A549 (cell line): ENCODE results near the gene SETD1B. TPM values are rescaled to one million over a fixed set of nuclear protein-coding genes. Genes with fewer than 3 reads are reported as not detected.

ENCODE experiments used
- ATAC-seq, 2 experiments: fragments of 200-7000 bp in 1 of 2; fragments of >200 bp in 1 of 2; cut with Nextera tagmentation in 1 of 2; cut with Tn5 transposase in 1 of 2; 3 replicates each; pipeline versions ENCODE4 v1.8.0 to v1.9.1; 2018 to 2020; ENCODE audit warnings: mild to moderate bottlenecking in 1 of 2, moderate library complexity in 1 of 2
- CTCF ChIA-PET: fragments of 300-600 bp; sonication (Branson Sonifier 250); formaldehyde crosslinking; extraction: SDS; loops from one replicate; lab custom pipeline; 2021; ENCODE audit warnings: antibody characterized with exemption, inconsistent platforms; lab: Yijun Ruan, JAX
- POLR2A ChIA-PET: fragments of 350-600 bp; formaldehyde crosslinking; extraction: SDS; loops from one replicate; lab custom pipeline; 2021; ENCODE audit warnings: antibody characterized with exemption, inconsistent platforms; lab: Yijun Ruan, JAX
- DNase-seq, 2 experiments: peaks; one replicate each; pipeline versions ENCODE4 v3.0.0 to v3.0.0-alpha.2; 2011 to 2016; ENCODE audit warnings: low read depth in 1 of 2, low spot score in 1 of 2
- FAIRE-seq: peaks from 2 replicates; lab custom pipeline; 2011; peaks lifted over from hg19 to GRCh38; lab: Jason Lieb, UNC
- H3K27ac ChIP-seq, 2 experiments: fragments of >200 bp; sonication (Bioruptor Twin); formaldehyde crosslinking; 3 replicates each; pipeline ENCODE4 v1.5.1; 2016 to 2017
- H3K4me1 ChIP-seq: fragments of >200 bp; sonication (Bioruptor Twin); formaldehyde crosslinking; 3 replicates; pipeline ENCODE4 v1.6.1; 2016
- H3K4me2 ChIP-seq: fragments of >200 bp; sonication (Bioruptor Twin); formaldehyde crosslinking; 3 replicates; pipeline ENCODE4 v1.6.1; 2016
- H3K4me3 ChIP-seq: fragments of >200 bp; sonication (Bioruptor Twin); formaldehyde crosslinking; 3 replicates; pipeline ENCODE4 v1.5.1; 2016
- H3K9me3 ChIP-seq: fragments of >200 bp; sonication (Bioruptor Twin); formaldehyde crosslinking; 3 replicates; pipeline ENCODE4 v1.6.1; 2016
- CEBPB ChIP-seq, 2 experiments: fragments of >200 bp in 1 of 2; sonication (Bioruptor Twin) in 1 of 2; formaldehyde crosslinking in 1 of 2; IDR thresholded peaks; 2 replicates each; pipeline ENCODE4 v1.6.1; 2012 to 2016
- CHD2 ChIP-seq: fragments of 150-350 bp; IDR thresholded peaks from 2 replicates; pipeline ENCODE4 v1.6.1; 2014; ENCODE audit warnings: low read length; ENCODE audit not compliant: partially characterized antibody
- E2F6 ChIP-seq: IDR thresholded peaks from 2 replicates; pipeline ENCODE4 v1.6.1; 2012; ENCODE audit warnings: low read depth, borderline replicate concordance
- EHMT2 ChIP-seq: fragments of 200-600 bp; sonication (generic); IDR thresholded peaks from 2 replicates; pipeline ENCODE4 v1.6.1; 2016; ENCODE audit warnings: antibody characterized with exemption, low read depth, mild to moderate bottlenecking, moderate library complexity
- EP300 ChIP-seq, 2 experiments: fragments of >200 bp; sonication (Bioruptor Twin); formaldehyde crosslinking; IDR thresholded peaks; 2 replicates in 1 of 2; 3 replicates in 1 of 2; pipeline ENCODE4 v1.6.1; 2016 to 2017
- FOSB ChIP-seq: fragments of 250-450 bp; sonication (Bioruptor Pico); IDR thresholded peaks from 2 replicates; pipeline ENCODE4 v1.5.0; 2020; ENCODE audit warnings: mild to moderate bottlenecking, moderate library complexity
- FOSL2 ChIP-seq, 2 experiments: fragments of 450-650 bp in 1 of 2; fragments of >200 bp in 1 of 2; sonication (Bioruptor Twin) in 1 of 2; formaldehyde crosslinking; IDR thresholded peaks; 2 replicates each; pipeline versions ENCODE4 v1.5.0 to v1.6.1; 2016 to 2020; ENCODE audit warnings: mild to moderate bottlenecking in 1 of 2, moderate library complexity in 1 of 2
- HDAC2 ChIP-seq: fragments of 200-600 bp; sonication (generic); IDR thresholded peaks from 2 replicates; pipeline ENCODE4 v1.6.1; 2016
- HOXA7 ChIP-seq: fragments of 250-450 bp; sonication (Bioruptor Pico); IDR thresholded peaks from 2 replicates; pipeline ENCODE4 v1.5.0; 2020; ENCODE audit warnings: mild to moderate bottlenecking, moderate library complexity
- HOXB13 ChIP-seq: fragments of 250-450 bp; sonication (Bioruptor Pico); IDR thresholded peaks from 2 replicates; pipeline ENCODE4 v1.5.0; 2020; ENCODE audit warnings: low read depth, mild to moderate bottlenecking, moderate library complexity
- HOXB5 ChIP-seq: fragments of 250-450 bp; sonication (Bioruptor Pico); IDR thresholded peaks from 2 replicates; pipeline ENCODE4 v1.5.0; 2020; ENCODE audit warnings: mild to moderate bottlenecking, moderate library complexity
- KDM1A ChIP-seq: fragments of 200-600 bp; sonication (generic); IDR thresholded peaks from 2 replicates; pipeline ENCODE4 v1.6.1; 2016; ENCODE audit warnings: low read depth, mild to moderate bottlenecking
- MAX ChIP-seq: IDR thresholded peaks from 2 replicates; pipeline ENCODE4 v1.6.1; 2012
- MYC ChIP-seq: IDR thresholded peaks from 2 replicates; pipeline ENCODE4 v1.6.1; 2012; ENCODE audit warnings: mild to moderate bottlenecking, inconsistent platforms, low read length, improper control_type of control experiment, borderline replicate concordance
- PBX3 ChIP-seq: IDR thresholded peaks from 2 replicates; pipeline ENCODE4 v1.6.1; 2012
- POLR2AphosphoS2 ChIP-seq: conservative IDR thresholded peaks from 2 replicates; pipeline ENCODE4 v1.6.1; 2012; ENCODE audit warnings: low read length, improper control_type of control experiment, inconsistent platforms
- RCOR1 ChIP-seq: fragments of 150-350 bp; IDR thresholded peaks from 2 replicates; pipeline ENCODE4 v1.6.1; 2014; ENCODE audit warnings: antibody characterized with exemption, low read length, low read depth
- RFX5 ChIP-seq: fragments of 450-650 bp; IDR thresholded peaks from 2 replicates; pipeline ENCODE4 v1.7.1; 2014; ENCODE audit warnings: antibody characterized with exemption, mild to moderate bottlenecking, moderate library complexity
- SMC3 ChIP-seq: fragments of >200 bp; sonication (Bioruptor Twin); formaldehyde crosslinking; IDR thresholded peaks from 3 replicates; pipeline ENCODE4 v1.6.1; 2018; ENCODE audit warnings: inconsistent platforms
- TFCP2L1 ChIP-seq: fragments of 250-450 bp; sonication (Bioruptor Pico); IDR thresholded peaks from 2 replicates; pipeline ENCODE4 v1.5.0; 2021; ENCODE audit warnings: mild to moderate bottlenecking
- TP53 ChIP-seq: fragments of 250-450 bp; sonication (Bioruptor Pico); IDR thresholded peaks from 2 replicates; pipeline ENCODE4 v1.5.0; 2021; ENCODE audit warnings: mild to moderate bottlenecking, moderate library complexity
- USF2 ChIP-seq: fragments of 450-650 bp; IDR thresholded peaks from 2 replicates; pipeline ENCODE4 v1.6.1; 2014; ENCODE audit warnings: antibody characterized with exemption
- ZSCAN20 ChIP-seq: fragments of 250-450 bp; sonication (Bioruptor Pico); IDR thresholded peaks from 2 replicates; pipeline ENCODE4 v1.8.0; 2022; ENCODE audit warnings: mild to moderate bottlenecking, moderate library complexity
- WGBS: methylation state at CpG from one replicate; pipeline ENCODE4 v1.1.6; 2017; ENCODE audit errors: missing lambda C conversion rate; 5-methylcytosine and 5-hydroxymethylcytosine counted together
- polyA plus RNA-seq, 4 experiments: library from polyadenylated mRNA; depleted of rRNA in 3 of 4; stranded (reverse); fragments of >200 nt; fragmentation: RNase III in 1 of 4; extraction: RNeasy Plus Mini Kit Qiagen cat#74134 plus additional on column Dnase treatment in 1 of 4; gene quantifications; 2 replicates in 3 of 4; 3 replicates in 1 of 4; pipeline ENCODE4 v1.2.3, GENCODE V29; 2011 to 2017

SETD1B gene
- polyA plus RNA-seq, 2 of the 4 experiments (the other 2 are of a cell fraction), result 1.1 to 8.6 TPM

GRCh38 chr12:121786440-121786825 is 17.4 kb upstream of the SETD1B start (continued):
- peak; percentile 49; the same call in 1 of the 2 replicates for TF ChIP-seq PBX3
- TF ChIP-seq RFX5, result no peak
- TF ChIP-seq SMC3, result peak; percentile 25; the same call in 2 of the 3 replicates
- TF ChIP-seq HOXB5, result peak; percentile 68; the same call in 1 of the 2 replicates
- no peak for TF ChIP-seq HOXA7 (CRISPR knock-in tag)
- no peak; the same call in none of the 2 replicates for TF ChIP-seq FOSB (CRISPR knock-in tag)
- TF ChIP-seq E2F6, result peak; percentile 76
- no peak for TF ChIP-seq ZSCAN20 (CRISPR knock-in tag)
- TF ChIP-seq EP300 (IDR thresholded peaks at IDR 0.05), result peak in 1 of 2 experiments; percentile 49; a peak in 2 of 5 replicates
- no peak for TF ChIP-seq TP53
- no peak for TF ChIP-seq TFCP2L1 (CRISPR knock-in tag)
- no peak for TF ChIP-seq POLR2AphosphoS2
- TF ChIP-seq EHMT2, result no peak

- DNase-seq (peak in 1 of 2 experiments; percentile 75), FAIRE-seq (no peak), ATAC-seq (0 out of 6 replicates have a peak, but pooled peaks of 1 of the 2 experiments have one; percentile 1)
- Histone ChIP-seq H3K4me1 (peaks cover 95% of the 10 kb centered on the region), H3K9me3 (no peaks in the 10 kb centered on the region), H3K4me3 (no peak overlapping the region), H3K27ac (peak overlapping the region; percentile 72 to 100), H3K4me2 (peak overlapping the region; percentile 42; the same call in 2 of the 3 replicates)
- ChIA-PET POLR2A (interaction anchor here (0.6 to 1.2 kb wide), 2 partner anchors 101 to 177 kb away, joined by 4 read pairs; partner anchors contain the start of gene PSMD9), CTCF (interaction anchor here (0.6 to 72.2 kb wide), 7 partner anchors 2 to 235 kb away, joined by 3 to 2657 read pairs (median 10); partner anchors contain the start of genes PSMD9, RHOF and SETD1B)
- WGBS, result 75% methylated on average over 16 of the region's 17 CpGs
- TF ChIP-seq TP53 (peak; percentile 59; the same call in 1 of the 2 replicates), MYC (no peak), KDM1A (peak; percentile 96), FOSL2 (IDR thresholded peaks at IDR 0.05) (no peak), FOSL2 (CRISPR knock-in tag; IDR thresholded peaks at IDR 0.05) (0 out of 2 replicates have a peak, but pooled peaks have one; percentile 3), HOXB13 (CRISPR knock-in tag) (0 out of 2 replicates have a peak, but pooled peaks have one; percentile 17), USF2 (no peak), CHD2 (no peak), RCOR1 (0 out of 2 replicates have a peak, but pooled peaks have one; percentile 71), HDAC2 (0 out of 2 replicates have a peak, but pooled peaks have one; percentile 43), MAX (no peak), CEBPB (IDR thresholded peaks at IDR 0.05) (no peak)
Measured at GRCh38 chr12:121787063-121788025, 16.5 kb upstream of the SETD1B start.
